MV-4-11 (cell line): ENCODE measurements around the gene ZNF358.

Experiments used
- DNase-seq: peaks from one replicate; lab custom pipeline; 2025; lab: John Stamatoyannopoulos, UW

The ZNF358 gene

DNA sequence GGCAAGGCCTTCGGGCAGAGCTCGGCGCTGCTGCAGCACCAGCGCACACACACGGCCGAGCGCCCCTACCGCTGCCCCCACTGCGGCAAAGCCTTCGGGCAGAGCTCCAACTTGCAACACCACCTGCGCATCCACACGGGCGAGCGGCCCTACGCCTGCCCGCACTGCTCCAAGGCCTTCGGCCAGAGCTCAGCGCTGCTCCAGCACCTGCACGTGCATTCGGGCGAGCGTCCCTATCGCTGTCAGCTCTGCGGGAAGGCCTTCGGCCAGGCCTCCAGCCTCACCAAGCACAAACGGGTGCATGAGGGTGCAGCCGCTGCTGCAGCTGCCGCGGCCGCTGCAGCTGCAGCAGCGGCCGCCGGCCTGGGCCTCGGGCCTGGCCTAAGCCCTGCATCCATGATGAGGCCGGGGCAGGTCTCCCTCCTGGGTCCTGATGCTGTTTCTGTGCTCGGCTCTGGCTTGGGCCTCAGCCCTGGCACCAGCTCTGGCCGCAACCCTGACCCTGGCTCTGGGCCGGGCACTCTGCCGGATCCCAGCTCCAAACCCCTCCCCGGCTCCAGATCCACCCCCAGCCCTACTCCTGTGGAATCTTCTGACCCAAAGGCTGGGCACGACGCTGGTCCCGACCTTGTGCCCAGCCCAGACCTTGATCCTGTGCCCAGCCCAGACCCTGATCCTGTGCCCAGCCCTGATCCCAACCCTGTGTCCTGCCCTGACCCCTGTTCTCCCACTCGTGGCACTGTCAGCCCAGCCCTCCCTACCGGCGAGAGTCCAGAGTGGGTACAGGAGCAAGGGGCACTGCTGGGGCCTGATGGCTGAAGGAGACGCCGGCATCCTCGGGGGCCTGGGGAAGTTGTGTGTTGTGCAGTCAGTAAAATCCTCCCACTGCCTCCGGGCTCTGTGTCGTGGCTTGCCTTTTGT, 4.5 kb downstream of the ZNF358 start:
- no peak for DNase-seq

DNA sequence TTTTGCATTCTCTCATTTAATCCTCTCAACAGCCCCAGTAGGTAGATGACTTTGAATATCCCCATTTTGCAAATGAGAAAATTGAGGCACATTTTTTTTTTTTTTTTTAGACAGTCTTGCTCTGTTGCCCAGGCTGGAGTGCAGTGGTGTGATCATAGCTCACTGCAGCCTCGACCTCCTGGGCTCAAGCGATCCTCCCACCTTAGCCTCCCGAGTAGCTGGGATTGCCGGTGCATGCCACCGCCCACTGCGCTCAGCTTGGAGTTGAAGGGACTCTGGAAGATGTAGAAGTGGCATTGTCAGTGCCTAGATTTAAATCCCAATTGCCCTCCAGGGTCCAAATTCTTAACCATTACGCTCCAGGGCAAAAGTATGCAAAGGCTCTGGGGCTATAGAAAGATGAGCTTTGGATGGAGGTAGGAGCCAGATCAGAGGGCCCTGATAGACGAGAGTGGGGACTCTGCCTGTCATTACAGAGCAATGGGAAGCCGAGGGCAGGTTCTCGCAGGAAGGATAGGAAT, 5.7 kb downstream of the ZNF358 start:
- DNase-seq = no peak

DNA sequence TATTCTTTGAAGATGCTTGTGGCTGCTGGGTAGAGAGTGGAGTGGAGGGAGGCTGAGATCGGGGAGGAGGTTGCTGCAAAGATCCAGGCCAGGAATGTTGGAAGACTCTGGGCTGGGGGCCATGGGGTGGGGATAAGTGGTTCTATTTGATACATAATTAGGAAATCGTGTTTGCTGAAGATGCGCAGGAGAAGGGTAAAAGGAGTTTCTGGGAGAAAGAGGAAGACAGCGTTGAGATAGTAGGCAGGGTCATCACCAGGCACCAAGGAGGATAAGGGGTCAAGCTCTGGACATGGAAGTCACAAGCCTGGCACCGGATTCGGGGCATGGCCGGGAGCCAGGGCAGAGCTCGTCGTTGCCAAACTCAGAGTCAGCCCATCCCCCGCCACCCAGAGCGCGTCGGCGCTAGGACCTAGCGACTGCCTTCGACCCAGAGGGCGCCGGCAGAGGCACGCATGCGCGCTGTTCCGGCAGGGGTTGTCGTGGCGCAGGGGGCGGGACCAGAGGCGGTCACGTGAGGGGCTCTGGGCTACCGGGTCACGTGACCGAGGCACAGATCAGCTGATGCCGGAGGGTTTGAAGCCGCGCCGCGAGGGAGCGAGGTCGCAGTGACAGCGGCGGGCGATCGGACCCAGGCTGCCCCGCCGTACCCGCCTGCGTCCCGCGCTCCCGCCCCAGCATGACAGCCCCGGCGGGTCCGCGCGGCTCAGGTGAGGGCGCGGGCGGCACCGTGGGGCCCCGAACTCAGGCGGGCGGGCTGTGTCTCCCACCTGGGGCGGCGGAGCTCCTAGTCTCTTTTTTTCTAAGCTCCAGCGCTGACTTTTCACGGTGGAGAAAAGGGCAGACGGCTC, 6.4 kb downstream of the ZNF358 start, which contains the start of gene MCOLN1:
MCOLN1 (plus strand) TSS at position 553 of the 851 bp plus-strand sequence; CDS start at position 680, 127 bp downstream.
- DNase-seq = peak; percentile 98

GRCh38 chr19:7522923-7523667, 7.2 kb downstream of the ZNF358 start:
- DNase-seq = no peak

- DNase-seq = no peak
Observed at GRCh38 chr19:7524523-7524922, 8.6 kb downstream of the ZNF358 start.

DNA sequence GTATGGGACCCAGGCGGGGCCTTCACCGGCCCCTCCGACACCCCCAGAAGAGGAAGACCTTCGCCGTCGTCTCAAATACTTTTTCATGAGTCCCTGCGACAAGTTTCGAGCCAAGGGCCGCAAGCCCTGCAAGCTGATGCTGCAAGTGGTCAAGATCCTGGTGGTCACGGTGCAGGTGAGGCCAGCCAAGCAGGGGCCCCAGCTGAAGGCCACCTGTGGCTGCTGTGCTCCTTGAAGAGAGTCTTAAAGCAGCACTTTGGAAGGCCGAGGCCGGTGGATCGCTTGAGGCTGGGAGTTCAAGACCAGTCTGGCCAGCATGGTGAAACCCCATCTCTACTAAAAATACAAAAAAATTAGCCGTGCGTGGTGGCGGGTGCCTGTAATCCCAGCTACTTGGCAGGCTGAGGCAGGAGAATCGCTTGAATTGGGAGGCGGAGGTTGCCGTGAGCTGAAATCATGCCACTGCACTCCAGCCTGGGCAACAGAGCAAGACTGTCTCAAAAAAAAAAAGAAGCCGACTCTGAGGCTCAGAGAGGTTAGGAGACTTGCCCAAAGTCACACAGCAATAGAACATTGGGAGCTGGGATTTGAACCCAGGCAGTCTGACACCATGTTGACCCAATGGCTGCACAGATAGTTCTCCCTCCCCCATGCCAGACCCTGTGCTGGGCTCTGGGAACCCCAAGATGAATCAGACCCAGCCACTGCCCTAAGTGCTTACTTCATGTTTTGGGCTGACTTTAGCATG, 9.3 kb downstream of the ZNF358 start:
- no peak for DNase-seq

- DNase-seq = no peak
Observed at GRCh38 chr19:7526059-7526929, 10.4 kb downstream of the ZNF358 start.

DNA sequence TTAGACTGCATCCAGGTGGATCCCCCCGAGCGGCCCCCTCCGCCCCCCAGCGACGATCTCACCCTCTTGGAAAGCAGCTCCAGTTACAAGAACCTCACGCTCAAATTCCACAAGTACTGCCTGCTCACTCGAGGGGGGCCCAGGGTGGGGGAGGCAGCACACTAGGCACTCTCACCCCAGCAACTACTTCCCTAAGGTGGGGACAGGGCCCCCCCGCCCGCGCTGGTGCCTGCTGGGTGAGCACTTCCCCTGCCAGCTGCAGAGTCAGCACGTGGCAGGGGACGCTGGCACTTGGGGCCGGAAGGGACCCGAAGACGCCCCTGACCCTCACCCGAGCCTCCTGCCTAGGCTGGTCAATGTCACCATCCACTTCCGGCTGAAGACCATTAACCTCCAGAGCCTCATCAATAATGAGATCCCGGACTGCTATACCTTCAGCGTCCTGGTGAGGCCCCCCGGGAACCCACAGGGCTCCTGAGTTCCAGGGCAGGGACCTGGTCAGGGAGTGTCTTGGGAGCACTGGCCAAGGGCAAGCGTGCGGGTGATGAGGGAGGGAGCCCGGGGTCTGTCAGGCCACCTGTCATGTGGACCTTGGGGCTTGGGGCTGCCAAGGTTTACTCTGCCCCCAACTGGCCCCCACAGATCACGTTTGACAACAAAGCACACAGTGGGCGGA, 11.8 kb downstream of the ZNF358 start:
- DNase-seq = no peak

GRCh38 chr19:7528192-7528519, 12.3 kb downstream of the ZNF358 start:
- DNase-seq = no peak

GRCh38 chr19:7528522-7529245, 12.8 kb downstream of the ZNF358 start:
- DNase-seq = no peak

GRCh38 chr19:7529246-7529600, 13.3 kb downstream of the ZNF358 start:
- no peak for DNase-seq

GRCh38 chr19:7529610-7530490, 13.9 kb downstream of the ZNF358 start:
- no peak for DNase-seq

DNA sequence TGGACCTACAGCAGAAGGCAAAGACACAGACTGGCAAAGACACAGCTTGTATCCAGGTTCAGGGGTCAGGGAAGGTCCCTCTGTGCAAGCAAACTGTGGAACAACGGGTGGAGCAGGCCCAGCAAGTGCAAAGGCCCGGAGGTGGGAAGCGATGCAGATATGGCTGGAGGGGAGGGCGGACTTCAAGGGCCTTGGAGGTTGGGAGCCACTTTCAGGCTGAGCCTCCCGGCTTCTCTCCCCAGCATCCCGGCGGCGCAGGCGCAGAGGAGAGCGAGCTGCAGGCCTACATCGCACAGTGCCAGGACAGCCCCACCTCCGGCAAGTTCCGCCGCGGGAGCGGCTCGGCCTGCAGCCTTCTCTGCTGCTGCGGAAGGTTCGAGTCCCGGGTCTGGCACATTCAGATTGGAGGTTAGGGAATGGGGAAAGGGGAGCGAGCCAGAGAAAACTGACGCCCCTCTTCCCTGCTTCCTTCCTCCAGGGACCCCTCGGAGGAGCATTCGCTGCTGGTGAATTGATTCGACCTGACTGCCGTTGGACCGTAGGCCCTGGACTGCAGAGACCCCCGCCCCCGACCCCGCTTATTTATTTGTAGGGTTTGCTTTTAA, 17.5 kb downstream of the ZNF358 start:
- DNase-seq = no peak

- DNase-seq = peak; percentile 82
Observed at GRCh38 chr19:7533925-7534480, 18.1 kb downstream of the ZNF358 start.

GRCh38 chr19:7534531-7535046, 18.7 kb downstream of the ZNF358 start:
- DNase-seq = no peak

DNA sequence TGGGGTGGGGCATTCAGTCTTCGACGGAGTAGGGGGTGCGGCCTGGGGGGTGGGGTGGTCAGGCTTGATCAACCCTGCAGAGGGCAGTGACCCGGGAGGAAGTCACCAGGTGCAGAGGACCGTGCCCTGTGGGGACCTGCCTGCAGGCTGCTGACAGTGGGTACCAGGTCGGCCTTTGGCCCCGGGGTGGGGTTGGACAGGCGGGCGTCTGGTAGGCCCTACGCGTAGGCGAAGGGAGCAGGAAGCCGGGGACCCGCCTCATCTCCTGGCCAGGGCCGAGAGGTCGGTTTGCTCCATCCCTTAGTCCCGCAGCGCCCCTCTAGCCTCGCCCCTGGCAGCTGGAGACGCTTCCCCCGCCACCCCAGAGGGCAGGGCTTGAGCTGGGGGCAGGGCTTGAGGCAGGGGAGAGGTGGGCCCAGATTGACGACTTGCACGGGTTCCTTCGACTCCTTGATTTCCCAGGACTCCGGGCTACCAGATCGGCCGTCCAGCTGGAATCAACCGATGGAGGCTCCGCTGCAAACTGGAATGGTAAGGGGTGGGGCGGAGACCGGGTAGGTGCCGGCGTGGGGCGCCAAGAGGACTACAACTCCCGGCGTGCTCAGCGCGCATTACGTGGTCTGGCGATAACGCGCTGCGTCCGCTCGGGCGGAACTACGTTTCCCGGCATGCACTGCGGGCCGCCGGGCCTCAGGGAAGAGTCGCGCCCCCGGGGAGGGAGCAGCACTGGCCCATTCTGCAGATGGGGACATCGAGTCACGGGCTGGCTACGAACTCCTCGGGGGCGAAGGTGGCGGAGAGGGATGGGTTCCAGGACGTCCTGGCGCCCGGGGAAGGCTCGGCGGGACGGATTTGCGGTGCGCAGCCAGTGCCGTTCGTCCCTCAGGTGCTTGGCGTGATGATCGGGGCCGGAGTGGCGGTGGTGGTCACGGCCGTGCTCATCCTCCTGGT, 19.4 kb downstream of the ZNF358 start, which contains the start of gene PNPLA6:
PNPLA6 (plus strand) TSS at position 671 of the 951 bp plus-strand sequence; CDS start at position 743, 72 bp downstream.
- peak; percentile 89 for DNase-seq
